ENCODE results near the gene TGM4. TPM values are rescaled to one million over a fixed set of nuclear protein-coding genes. Genes with fewer than 3 reads are reported as not detected.
"Not testable (repeated sequence)": the region's sequence is repeated elsewhere in the genome, so short reads cannot be mapped to it uniquely, and the experiment has no call there.

TGM4 gene
- total RNA-seq, 1 donor from 2014 or later = not detected

DNA sequence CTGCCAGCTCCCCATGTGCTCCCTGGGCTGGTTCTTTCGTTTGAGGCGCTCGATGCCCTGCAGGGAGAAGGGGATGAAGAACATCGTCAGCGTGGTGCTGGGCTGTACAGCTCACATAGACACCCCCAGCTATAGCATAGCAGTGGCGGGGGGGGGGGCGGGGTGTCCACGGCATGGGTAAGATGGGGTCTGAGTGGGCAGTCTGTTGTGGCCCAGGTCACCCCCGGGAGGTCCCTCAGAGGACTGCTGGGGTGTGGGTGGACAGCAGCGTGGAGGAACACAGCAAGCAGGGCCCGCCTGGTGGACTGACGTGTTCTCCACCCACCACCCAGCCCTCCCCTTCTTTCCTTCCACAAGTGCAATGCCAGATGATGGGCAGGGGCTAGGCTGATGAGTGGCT lies 43.7 kb downstream of the TGM4 start:
- DNase-seq = no peak

DNA sequence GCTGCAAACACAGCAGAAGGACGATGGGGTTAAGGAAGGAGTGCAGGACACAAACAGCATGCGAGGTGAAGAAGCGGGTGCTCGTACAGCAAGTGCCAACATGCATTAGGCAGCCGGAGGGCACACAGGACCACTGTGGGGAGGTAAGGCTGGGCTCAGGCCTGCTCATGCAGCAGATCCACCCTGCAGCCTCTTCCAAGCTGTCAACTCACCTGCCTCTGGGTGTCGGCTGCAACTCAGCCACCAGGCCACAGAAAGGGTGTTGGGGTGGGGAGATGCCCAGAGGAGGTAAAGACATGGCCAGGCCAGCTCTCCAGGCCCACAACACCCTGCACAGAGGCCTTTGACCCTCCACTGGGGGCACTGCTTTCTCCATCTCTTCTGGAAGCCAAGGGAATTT lies 44.2 kb downstream of the TGM4 start:
- DNase-seq = no peak

DNA sequence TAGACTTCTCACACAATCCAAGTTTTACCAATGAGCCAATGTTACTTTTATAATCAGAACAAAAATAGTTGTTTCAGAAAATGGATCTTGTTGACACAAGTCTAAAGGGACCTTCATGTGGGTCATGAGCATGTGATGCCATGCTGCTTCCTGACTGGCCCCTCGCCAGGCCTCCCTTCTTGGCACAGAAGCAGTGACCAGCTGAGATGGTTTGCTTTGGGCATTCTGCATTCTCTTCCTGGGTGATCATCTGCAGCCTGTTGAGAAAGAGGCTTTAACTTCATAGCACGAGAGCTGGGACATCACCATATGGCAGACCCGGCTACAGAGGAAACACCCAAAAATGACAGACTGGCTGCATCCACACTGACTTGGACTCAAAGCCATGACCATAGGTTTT lies 45.7 kb downstream of the TGM4 start:
- no peak for DNase-seq

DNA sequence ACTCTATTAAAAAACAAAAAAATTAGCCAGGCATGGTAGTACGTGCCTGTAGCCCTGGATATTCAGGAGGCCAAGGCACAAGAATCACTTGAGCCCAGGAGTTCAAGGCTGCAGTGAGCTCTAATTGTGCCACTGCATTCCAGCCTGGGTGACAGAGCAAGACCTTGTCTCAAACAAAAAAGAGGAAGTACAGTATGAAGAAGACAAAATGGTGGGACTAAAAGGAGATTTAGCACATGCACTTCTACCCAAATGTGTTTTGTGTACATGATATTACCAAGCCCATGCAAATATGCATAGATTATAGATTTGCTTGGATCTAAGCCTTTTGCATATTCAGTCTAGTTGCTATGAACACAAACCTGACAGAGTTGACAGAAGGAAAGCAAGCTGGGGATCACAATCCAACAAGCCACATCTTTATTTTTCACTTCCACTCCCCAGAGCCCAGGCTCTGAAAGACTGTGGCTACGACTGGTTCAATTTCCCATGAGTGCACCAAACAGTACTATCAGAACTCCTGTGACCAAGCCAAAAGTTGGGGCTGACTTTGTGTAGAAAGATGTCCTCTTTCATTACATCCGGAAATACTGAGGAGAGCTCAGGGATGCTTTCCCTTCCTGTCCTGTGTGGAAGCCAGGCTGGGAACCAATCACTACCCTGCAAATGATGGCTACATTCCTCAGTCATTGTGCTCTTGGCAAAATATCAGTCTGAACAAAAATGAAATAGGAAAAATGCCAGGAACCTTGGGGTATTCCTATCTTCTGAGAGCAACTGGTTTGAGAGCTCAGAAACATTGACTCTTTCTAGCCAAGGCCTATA lies 49.4 kb downstream of the TGM4 start:
- peak; percentile 46 for DNase-seq

DNA sequence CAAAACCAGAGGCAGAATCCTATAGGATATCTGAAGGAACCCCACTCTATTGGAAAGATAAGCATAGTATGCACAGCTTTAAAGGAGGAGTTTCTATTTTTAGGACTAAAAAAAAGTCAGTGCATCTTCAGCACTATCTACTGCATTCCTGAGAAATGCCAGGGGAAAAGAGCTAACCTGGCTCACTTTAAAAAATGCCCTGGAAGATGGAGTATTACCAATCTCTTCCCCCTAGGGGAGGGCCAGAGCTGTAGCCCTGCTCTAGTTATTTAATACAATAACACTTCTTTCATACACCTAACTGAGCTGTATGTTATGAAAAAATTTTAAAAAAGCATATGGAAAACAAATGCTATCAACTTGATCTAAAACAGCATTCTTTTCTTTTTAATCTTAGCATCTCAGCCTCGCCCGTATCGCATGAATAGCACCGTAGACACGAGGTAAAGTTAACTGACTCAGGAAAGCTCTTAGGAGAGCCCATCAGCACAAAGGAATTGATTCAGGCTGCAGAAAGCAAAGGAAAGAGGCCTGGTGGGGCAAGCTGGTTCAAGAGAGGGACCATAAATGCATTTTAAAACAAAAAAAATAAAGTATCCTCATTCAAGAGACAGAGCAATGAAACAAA lies 50.2 kb downstream of the TGM4 start:
- DNase-seq = no peak

DNA sequence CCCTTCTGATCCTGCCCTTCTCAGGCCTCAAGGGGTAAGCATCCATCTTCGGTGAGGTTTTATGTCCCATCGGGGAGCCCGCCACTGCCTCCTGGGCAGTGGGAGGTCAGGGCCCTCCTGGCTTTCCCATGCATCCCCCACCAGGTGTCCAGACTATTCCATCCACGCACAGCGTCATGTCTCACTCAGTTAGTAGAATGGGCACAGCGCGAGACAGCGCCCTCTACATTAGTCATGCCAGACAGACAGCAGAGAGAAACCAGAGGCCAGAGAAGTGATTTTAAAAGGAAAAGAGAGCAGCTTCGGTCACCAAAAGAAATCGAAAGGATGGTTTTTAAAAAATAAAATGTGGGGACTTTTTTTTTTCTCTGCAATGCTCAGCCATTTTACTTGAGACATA lies 51.8 kb downstream of the TGM4 start:
- no peak for DNase-seq

DNA sequence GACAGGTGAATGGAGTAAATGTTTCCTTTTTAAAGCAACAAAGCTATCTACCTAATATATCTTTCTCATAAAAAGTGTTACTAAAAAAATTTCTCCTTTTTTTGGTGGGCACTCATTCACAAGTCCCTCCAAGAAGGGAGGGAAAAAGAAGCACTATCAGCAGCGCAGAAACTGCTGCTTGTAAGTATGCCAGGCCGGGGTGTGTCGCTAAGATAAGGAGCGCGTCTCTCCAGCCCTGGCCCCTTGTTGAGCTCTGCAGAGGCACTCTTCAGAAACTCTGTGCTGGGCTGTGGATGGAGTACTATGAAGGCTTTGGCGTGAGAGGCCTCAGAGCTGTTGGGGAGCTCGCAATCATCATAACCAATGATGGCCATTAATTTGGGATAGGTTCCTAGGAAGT lies 52.5 kb downstream of the TGM4 start:
- no peak for DNase-seq

DNA sequence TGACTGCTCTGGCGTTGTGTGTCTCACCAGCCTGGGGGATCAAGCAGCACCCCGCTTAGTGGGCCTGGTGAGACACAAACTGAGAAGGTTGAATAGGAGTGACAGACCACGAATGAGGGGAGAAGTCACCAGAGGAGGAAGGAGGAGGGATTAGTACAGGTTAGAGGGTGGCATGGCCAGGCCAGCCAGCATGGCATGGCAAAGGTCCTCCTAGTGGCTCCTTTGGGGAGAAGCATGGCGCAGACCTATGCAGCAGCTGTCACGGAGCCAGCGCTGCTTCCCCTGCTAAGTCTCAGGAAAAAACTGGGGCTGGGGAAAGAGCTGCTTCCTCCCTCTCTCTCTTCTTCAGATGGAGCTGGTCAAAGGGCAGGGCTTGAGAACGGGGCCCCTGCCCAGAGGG lies 53.0 kb downstream of the TGM4 start:
- no peak for DNase-seq

DNA sequence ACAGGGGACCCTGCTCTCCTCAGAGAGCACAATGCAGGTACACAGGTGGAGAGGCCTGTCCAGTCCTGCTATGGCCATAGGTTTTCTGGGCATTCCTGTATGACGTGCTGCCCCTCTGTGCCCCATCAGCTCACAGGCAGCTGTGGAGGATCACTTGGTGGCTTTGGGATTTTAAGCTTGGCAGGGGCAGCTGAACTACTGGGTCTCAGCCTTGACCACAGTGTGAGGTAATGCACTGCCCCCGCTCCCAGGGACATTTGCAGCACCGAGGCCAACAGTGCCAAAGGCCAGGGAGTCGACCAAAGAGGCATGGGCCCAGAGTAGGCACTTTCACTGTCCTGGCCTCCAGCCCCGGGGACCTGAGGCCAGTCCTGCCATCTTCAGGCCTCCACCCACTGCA lies 55.4 kb downstream of the TGM4 start:
- no peak for DNase-seq

DNA sequence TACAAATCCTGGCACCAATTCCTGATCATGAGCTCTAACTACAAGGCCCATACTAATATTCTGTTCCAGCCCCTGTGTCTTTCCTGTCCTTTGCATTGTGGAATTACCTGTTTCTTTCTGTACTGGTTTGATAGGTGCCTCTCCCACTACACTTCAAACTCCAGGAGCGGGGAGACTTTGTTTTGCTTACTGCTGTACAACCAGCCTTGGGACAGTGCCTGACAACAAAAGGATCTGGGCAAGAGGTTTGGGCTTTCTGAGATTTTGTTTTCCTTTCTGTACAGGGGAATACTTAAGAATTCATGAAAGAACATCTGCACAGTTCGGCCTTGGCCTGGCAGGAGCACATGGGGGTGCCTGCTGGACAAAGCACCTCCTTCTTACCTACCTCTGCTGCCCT lies 56.5 kb downstream of the TGM4 start:
- DNase-seq = no peak

DNA sequence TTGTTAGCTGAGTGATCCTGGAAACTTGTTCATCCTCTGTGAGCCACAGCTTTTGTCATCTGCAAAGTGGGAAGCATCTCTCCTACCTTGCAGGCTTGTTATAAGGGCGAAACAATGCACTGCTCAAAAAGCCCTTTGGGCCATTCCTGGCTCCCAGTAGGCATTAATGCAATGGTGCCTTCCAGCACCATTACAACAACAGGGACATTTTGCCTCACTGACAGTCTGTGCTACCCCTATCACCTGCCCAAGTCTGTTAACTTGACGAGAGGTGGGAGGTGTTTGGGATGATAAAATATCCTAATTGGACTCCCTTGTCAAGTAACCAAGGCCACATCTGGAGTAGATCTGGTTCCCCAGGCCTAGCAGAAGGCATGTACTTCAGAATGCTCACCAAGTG lies 57.4 kb downstream of the TGM4 start:
- no peak for DNase-seq

DNA sequence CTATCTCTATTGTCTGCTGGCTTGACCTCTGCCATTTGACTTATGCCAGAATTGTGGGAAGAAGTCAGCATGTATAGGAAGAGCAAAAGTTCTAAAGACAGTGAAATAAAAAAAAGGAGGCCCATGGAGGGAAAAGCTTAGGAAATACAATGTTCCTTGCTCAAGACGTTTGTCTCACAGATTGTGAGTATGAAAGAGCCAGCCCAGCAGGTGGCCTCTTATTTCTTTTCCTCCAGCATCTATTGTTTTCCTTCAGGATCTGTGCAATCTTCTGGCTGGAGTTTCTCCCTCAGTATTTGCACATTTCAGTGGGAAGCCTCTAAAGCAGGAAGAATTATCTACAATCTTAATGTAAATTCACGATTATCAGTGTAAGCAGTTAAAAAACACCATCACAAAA lies 57.9 kb downstream of the TGM4 start:
- peak; percentile 32 for DNase-seq

DNA sequence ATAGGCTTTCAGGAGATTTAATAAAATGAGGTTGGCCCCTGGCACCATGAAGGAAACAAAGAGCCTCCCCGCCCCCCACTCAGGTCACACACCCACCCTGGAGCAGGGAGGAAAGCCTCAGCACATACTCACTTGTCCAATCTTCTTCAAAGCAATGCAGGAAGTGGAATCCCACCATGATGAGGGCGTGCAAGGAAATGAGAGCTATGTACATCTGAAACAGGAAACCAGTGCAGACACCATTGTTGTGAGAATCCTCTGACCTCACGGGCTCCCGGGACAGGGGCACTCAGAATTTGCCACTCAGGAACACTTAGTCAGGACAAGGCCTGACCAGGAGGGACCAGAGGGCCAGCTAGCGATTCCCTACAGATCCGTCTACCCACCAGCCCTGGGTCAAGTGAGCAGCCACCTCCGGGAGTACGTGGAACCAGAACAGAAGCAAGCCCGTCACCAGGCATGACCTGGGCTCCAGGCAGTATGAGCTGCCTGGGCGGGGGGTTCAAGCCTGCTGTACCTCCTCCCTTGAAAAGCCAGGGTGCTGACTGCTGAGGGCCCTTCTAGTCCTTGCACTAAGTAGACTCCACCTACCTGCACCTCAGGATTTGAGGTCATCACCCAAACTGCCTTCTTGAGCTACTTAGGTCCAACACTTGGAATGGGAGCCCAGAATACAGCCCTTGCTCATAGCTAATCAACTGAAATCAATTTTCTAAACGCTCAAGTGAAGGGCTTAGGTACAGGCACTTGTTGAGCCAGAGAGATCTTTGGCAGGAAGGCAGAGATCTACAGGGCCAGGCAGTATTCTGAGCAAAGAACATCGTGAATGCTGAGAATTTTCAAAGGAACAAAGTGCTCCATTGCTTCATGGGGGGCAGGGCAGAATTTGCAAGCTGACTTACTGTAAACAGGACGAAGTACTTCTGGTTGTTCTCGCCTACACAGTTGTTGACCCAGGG lies 58.9 kb downstream of the TGM4 start:
- DNase-seq = peak; percentile 63

DNA sequence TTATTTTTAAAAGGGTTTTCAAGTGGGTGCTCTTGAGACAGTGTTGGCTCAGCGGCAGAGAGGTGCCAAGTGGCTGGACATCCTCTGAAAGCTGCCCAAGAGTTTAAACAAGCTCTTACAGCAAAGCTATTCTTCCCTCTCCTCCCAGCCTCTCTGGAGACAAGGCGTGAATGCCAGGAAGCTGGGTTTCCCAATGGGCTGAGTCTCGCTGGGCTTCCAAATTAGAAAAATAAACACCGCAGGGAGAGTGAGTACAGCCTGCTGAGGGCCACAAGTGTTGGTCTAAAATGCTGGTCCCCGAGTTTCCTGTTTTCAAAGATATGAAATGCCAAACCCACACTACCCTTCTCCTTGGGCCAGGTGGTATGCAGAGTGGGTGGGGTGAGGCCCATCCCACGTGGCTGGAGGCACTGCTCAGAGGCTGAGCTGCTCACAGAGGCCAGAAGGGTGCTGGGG lies 65.2 kb downstream of the TGM4 start:
- DNase-seq = peak; percentile 40

DNA sequence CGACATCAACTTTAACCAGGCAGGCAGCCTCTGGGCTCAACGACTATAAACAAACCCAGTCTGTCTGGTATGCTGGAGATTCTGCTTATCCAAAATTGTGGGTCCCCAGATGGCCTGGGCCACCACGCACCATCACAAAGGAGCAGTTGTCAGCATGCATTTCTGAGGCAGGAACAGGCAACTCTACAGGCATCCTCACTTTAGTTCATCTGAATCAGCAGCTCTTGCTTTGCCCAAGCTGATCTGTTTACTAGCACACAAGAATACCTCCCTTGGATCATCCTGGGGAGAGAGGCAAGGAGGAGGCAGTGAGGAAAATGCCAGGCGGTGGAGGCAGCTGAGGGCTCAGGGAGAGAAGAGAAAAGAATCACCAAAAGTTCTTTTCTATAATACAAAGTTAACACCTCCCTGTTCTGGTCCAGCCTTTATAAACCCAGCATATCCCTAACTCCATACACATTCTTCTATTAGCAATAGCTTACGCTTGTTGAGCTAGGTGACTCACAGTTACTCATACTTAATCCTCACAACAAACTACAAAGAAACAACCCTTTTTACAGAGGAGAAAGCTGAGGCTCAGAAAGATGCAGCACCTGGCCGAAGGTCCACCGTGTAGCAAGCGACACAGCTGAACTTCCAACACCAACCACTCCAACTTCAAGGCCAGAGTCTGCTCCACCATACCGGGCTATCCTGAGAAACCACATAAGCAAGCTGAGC lies 68.0 kb downstream of the TGM4 start:
- DNase-seq = no peak

DNA sequence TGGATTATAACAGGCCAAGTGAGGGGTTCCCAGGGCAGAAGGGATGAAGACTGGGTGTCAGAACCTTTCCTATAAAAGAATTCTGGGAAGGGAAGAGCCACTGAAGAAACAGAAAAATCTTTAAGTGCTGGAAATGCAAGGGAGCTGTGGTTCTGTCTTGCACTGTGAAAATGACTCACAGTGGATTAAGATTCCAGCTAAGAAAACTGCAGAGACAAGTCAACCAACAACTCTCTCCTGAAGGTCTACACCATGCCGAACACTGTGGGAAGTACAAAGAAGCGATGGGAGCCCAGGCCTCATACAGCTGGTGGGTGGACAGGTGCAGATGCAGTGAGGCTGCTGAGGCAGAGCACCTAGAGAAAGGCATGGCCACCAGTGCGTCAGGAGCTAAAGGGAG lies 73.8 kb downstream of the TGM4 start:
- DNase-seq = no peak

DNA sequence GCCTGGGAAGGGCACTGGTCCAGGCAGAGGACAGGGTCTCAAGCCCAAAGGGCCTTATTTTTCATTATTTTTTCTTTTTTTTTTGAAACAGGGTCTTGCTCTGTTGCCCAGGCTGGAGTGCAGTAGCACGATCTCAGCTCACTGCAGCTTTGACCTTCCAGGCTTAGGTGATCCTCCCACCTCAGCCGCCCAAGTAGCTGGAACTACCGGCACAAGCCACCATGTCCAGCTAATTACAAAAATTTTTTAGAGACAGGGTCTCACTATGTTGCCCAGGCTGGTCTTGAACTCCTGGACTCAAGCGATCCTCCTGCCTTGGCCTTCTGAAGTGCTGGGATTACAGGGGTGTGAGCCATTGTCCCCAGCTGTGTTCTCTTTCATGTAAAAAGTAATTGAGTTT lies 75.4 kb downstream of the TGM4 start:
- not testable (repeated sequence) for DNase-seq

DNA sequence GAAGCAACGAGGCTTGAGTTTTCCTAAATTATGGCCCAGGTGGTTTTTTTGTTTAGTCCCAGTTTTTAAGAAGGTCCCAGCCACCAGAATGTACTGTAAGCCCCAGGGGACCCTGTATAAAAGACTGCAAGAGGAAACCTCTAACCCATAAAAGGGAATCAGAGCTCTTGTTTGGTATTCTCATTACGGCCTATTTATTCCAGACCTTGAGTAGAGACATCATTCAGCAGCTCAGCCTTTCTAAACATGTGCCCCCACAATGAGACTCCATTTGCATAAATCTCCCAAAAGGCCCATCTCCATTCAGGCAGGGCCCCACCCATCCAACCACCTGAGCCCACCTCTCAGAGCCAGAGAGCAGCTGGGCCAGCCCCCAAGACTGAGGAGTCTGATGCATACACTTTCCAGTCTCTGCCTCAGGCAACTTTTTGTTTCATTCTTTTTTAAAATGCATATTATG lies 75.9 kb downstream of the TGM4 start:
- DNase-seq = no peak

DNA sequence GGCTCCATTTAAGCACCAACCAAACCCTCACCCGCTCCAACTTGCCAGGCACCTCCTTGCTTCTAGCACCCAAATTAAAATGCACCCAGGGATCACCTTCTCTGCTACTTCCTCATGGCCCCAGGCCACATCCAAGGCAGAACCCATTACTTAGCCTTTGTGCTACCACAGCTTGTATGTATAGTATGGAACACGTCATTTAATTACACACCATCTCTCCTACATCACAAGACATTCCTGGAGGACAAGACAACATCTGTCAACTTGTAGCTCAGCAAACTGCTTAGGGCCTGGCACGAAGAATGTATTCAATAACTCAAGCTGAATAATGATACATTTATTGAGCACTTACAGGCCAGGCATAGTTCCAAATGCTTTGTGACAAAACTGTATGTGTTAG lies 78.3 kb downstream of the TGM4 start:
- no peak for DNase-seq

DNA sequence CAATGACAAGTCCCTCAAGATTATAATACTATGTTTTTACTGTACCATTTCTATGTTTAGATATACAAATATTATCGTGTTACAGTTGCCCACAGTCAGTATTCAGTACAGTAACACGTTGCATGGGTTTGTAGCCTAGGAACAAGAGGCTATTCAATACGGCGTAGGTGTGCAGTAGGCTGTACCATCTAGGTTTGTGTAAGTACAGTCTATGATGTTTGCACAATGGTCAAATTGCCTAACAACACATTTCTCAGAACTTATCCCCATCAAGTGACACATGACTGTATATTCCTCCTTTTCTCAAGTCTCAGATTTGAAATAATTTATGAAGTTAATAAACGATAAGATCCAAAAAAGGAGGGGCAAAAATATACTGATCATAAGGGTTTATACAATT lies 79.9 kb downstream of the TGM4 start:
- no peak for DNase-seq

DNA sequence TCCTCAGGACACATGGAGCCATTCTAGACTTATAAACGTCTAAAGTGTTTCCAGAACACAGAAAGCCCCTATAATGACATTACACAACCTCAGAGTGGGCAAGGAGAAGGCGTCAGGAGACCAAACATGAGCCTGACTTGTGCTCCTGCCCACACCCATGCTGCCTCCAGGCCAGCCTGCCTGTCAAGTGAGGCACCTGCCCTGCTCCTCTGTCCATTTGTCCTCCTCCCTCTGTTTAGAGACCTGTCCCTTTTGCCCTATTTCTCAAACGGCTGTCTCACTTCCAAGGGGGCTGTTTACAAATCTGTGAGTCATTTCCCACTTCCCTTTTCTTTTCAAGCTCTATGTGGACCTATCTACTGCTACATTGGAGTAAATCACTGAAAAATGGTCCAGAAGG lies 80.6 kb downstream of the TGM4 start:
- DNase-seq = peak; percentile 73

DNA sequence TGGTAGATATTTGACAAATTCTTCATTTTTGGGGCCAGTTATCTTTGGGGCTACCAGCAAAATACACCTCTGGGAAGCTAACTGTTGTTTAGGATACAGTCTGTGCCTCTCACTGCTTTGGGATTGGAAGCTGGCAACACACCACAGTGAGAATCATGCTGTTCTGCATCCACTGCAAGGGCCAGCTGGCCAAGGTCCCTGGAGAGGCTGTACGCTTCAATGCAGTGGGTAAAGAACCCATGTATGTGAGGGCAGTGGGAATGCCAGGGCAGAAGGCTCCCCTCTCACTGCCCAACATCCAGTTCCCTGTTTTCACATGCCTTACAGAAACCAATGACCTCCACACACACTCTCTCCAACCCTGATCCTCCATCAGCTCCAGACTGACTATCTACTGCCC lies 81.5 kb downstream of the TGM4 start:
- no peak for DNase-seq

DNA sequence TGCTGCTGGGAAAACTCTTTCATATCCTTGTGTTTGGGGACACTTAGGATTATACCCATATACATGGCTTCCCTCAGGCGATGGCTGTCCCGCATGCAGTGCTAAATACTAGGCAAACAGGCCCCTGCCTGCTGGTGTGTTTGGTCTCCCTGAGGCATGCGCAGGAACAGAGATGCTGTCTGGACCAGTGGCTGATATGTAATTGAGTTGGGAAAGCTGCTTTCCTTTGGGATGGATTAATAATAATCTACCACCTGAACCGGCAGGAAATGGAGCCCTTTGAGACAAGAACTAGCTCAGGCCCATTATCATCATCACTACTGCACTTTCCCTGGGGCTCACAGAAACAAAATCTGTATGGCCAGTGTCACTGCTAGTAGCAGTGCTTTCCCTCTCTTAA lies 83.6 kb downstream of the TGM4 start:
- DNase-seq = no peak

All from dermis blood vessel endothelial cell (primary cell).